DMS153 (cell line): Measurements from ENCODE around the gene ASIC4.

Experiments
- DNase-seq: peaks from one replicate; lab custom pipeline; 2025; lab: John Stamatoyannopoulos, UW

The ASIC4 gene

GRCh38 chr2:219567131-219567530 lies 52.8 kb downstream of the ASIC4 start:
- no peak for DNase-seq

GRCh38 chr2:219567791-219568361 lies 53.6 kb downstream of the ASIC4 start:
- DNase-seq, result no peak

GRCh38 chr2:219569041-219569440 lies 54.8 kb downstream of the ASIC4 start:
- DNase-seq, result no peak

- no peak for DNase-seq
Measured at GRCh38 chr2:219569635-219570034, 55.4 kb downstream of the ASIC4 start.

GRCh38 chr2:219570194-219570923 lies 56.1 kb downstream of the ASIC4 start:
- no peak for DNase-seq

GRCh38 chr2:219570924-219571310 lies 56.6 kb downstream of the ASIC4 start:
- no peak for DNase-seq

GRCh38 chr2:219571311-219572236 lies 57.3 kb downstream of the ASIC4 start, which contains the start of gene OBSL1:
Gene OBSL1 (minus strand): TSS chr2:219571539. CDS start chr2:219571232, 307 bp downstream.
- peak; percentile 77 for DNase-seq

GRCh38 chr2:219572237-219573001 lies 58.1 kb downstream of the ASIC4 start, which contains the start of gene INHA:
Gene INHA (plus strand): TSS chr2:219572310. CDS start chr2:219572375, 65 bp downstream.
- DNase-seq, result no peak

GRCh38 chr2:219573166-219573565 lies 58.9 kb downstream of the ASIC4 start:
- DNase-seq, result no peak

- no peak for DNase-seq
Measured at GRCh38 chr2:219574484-219575311, 60.4 kb downstream of the ASIC4 start.

- no peak for DNase-seq
Measured at GRCh38 chr2:219575566-219576504, 61.6 kb downstream of the ASIC4 start.

- DNase-seq, result peak; percentile 76
Measured at GRCh38 chr2:219576505-219577388, 62.5 kb downstream of the ASIC4 start.

- DNase-seq, result no peak
Measured at GRCh38 chr2:219578811-219579613, 64.7 kb downstream of the ASIC4 start.

GRCh38 chr2:219581346-219581745 lies 67.1 kb downstream of the ASIC4 start:
- DNase-seq, result no peak
